BJ (cell line): Measurements from ENCODE around the gene LSM12. TPM values are rescaled to one million over a fixed set of nuclear protein-coding genes. Genes with fewer than 3 reads are reported as not detected.

Experiments used
- CTCF ChIA-PET: fragments of 350-600 bp; formaldehyde crosslinking; extraction: SDS; loops from one replicate; lab custom pipeline; 2021; ENCODE audit warnings: antibody characterized with exemption, inconsistent platforms; lab: Yijun Ruan, JAX
- POLR2A ChIA-PET: fragments of 300-600 bp; sonication (Branson Sonifier 250); formaldehyde crosslinking; extraction: SDS; loops from one replicate; lab custom pipeline; 2021; ENCODE audit warnings: antibody characterized with exemption; lab: Charles Lee
- DNase-seq: peaks from one replicate; pipeline ENCODE4 v3.0.0-alpha.2; 2011; ENCODE audit warnings: low read depth
- H3K27me3 ChIP-seq: 2 replicates; pipeline ENCODE4 v1.6.0; 2011; ENCODE audit warnings: low read length; ENCODE audit not compliant: control insufficient read depth, insufficient read depth
- H3K36me3 ChIP-seq: 2 replicates; pipeline ENCODE4 v1.5.1; 2011; ENCODE audit warnings: low read length; ENCODE audit not compliant: control insufficient read depth, insufficient read depth
- H3K4me3 ChIP-seq: 2 replicates; pipeline ENCODE4 v1.5.1; 2011; ENCODE audit warnings: low read depth, mild to moderate bottlenecking, control low read depth, low read length
- CTCF ChIP-seq: IDR thresholded peaks from 2 replicates; pipeline ENCODE4 v1.5.1; 2011; ENCODE audit warnings: low read depth, mild to moderate bottlenecking, control low read depth, inconsistent platforms, low read length, moderate library complexity; ENCODE audit not compliant: insufficient read depth
- polyA plus RNA-seq: library from polyadenylated mRNA; depleted of rRNA; stranded (reverse); fragments of >200 nt; gene quantifications from 2 replicates; pipeline ENCODE4 v1.2.3, GENCODE V29; 2011

Gene LSM12
- polyA plus RNA-seq, 1 experiment = 36.3 TPM

- POLR2A ChIA-PET = no interaction called here
- CTCF ChIA-PET = no interaction called here
These were observed 53.6 kb downstream of the LSM12 start for GRCh38 chr17:44012874-44013273.

GRCh38 chr17:44012391-44012790, 54.1 kb downstream of the LSM12 start:
- Histone ChIP-seq H3K36me3 (peaks cover 4% of the 10 kb centered on the region), H3K4me3 (no peak overlapping the region), H3K27me3 (no peaks in the 10 kb centered on the region)
- no peak for DNase-seq
- TF ChIP-seq CTCF = no peak
- ChIA-PET POLR2A (no interaction called here), CTCF (interaction anchor here (1.0 to 1.2 kb wide), 2 partner anchors 12 to 18 kb away, joined by 3 read pairs; no protein-coding TSS in a partner anchor)

More at GRCh38 chr17:44012874-44013273, 53.6 kb downstream of the LSM12 start:
- Histone ChIP-seq H3K27me3 (no peaks in the 10 kb centered on the region), H3K4me3 (no peak overlapping the region), H3K36me3 (peaks cover 4% of the 10 kb centered on the region)
- TF ChIP-seq CTCF = no peak
- DNase-seq = no peak

- DNase-seq = no peak
- no peak overlapping the region for H3K4me3 ChIP-seq
- CTCF ChIA-PET = interaction anchor here (1.0 to 2.1 kb wide), 3 partner anchors 12 to 68 kb away, joined by 3 to 8 read pairs (median 3); no protein-coding TSS in a partner anchor
- POLR2A ChIA-PET = no interaction called here
- H3K27me3 ChIP-seq = no peaks in the 10 kb centered on the region
- H3K36me3 ChIP-seq = peaks cover 4% of the 10 kb centered on the region
- TF ChIP-seq CTCF = no peak
These were observed 54.6 kb downstream of the LSM12 start for GRCh38 chr17:44011876-44012275.

GRCh38 chr17:44010966-44011647, 55.4 kb downstream of the LSM12 start:
- Histone ChIP-seq H3K27me3 (no peaks in the 10 kb centered on the region), H3K4me3 (no peak overlapping the region), H3K36me3 (peaks cover 4% of the 10 kb centered on the region)
- peak; percentile 44 for DNase-seq
- ChIA-PET POLR2A (no interaction called here), CTCF (interaction anchor here (0.7 to 2.1 kb wide), 5 partner anchors 11 to 132 kb away, joined by 3 to 8 read pairs (median 5); no protein-coding TSS in a partner anchor)
- TF ChIP-seq CTCF = no peak

GRCh38 chr17:44008205-44008909, 58.1 kb downstream of the LSM12 start:
- H3K4me3 ChIP-seq = peak overlapping the region; percentile 65
- DNase-seq = no peak
- 0 out of 2 replicates have a peak, but pooled peaks cover 1% of the 10 kb centered on the region for H3K27me3 ChIP-seq
- peaks cover 4% of the 10 kb centered on the region for H3K36me3 ChIP-seq
- ChIA-PET POLR2A (interaction anchor here (0.6 kb wide), 1 partner anchor 60 kb away, joined by 9 read pairs; no protein-coding TSS in a partner anchor), CTCF (interaction anchor here (0.9 to 2.2 kb wide), 7 partner anchors 13 to 160 kb away, joined by 3 to 10 read pairs (median 4); partner anchors contain the start of genes HDAC5 and PPY)
- TF ChIP-seq CTCF = no peak
